Ishikawa (cell line): ENCODE data around the gene HACD1.

Source experiments
- CEBPB ChIP-seq: IDR thresholded peaks from 2 replicates; pipeline ENCODE4 v1.6.1; 2012
- CREB1 ChIP-seq: IDR thresholded peaks from 2 replicates; pipeline ENCODE4 v1.6.1; 2012; ENCODE audit warnings: low read depth
- EGR1 ChIP-seq: IDR thresholded peaks from 2 replicates; pipeline ENCODE4 v1.6.1; 2012
- EP300 ChIP-seq: IDR thresholded peaks from 2 replicates; pipeline ENCODE4 v1.6.1; 2012; ENCODE audit warnings: borderline replicate concordance
- MAX ChIP-seq: IDR thresholded peaks from 2 replicates; pipeline ENCODE4 v1.6.1; 2012
- NFIC ChIP-seq: IDR thresholded peaks from 2 replicates; pipeline ENCODE4 v1.6.1; 2012
- RAD21 ChIP-seq: IDR thresholded peaks from 2 replicates; pipeline ENCODE4 v1.6.1; 2012; ENCODE audit warnings: low read depth
- REST ChIP-seq: IDR thresholded peaks from 2 replicates; pipeline ENCODE4 v1.6.1; 2012; ENCODE audit warnings: low read depth, mild to moderate bottlenecking
- TAF1 ChIP-seq: IDR thresholded peaks from 2 replicates; pipeline ENCODE4 v1.6.1; 2012; ENCODE audit warnings: low read depth, mild to moderate bottlenecking
- TCF12 ChIP-seq: IDR thresholded peaks from 2 replicates; pipeline ENCODE4 v1.6.1; 2012; ENCODE audit warnings: low read depth
- YY1 ChIP-seq: IDR thresholded peaks from 2 replicates; pipeline ENCODE4 v1.6.1; 2012; ENCODE audit warnings: low read depth

GRCh38 chr10:17624996-17625395, 7.8 kb upstream of the HACD1 start:
- TF ChIP-seq TCF12: no peak
- TF ChIP-seq NFIC: no peak
- TF ChIP-seq EP300: no peak
- no peak for TF ChIP-seq YY1
- no peak for TF ChIP-seq TAF1
- no peak for TF ChIP-seq CREB1
- TF ChIP-seq RAD21: no peak
- no peak for TF ChIP-seq EGR1
- no peak for TF ChIP-seq REST
- TF ChIP-seq MAX: no peak
- no peak for TF ChIP-seq CEBPB
